Liver (tissue), 9 donors: Measurements from ENCODE around the gene MIER3. TPM values are rescaled to one million over a fixed set of nuclear protein-coding genes. Genes with fewer than 3 reads are reported as not detected.

Source experiments
- DNase-seq: peaks from one replicate; pipeline ENCODE4 v3.0.0-alpha.2; 2017; ENCODE audit warnings: low spot score
- H3K27ac ChIP-seq, 2 donors: one replicate each; pipeline ENCODE4 v1.7.0; 2013; ENCODE audit warnings: inconsistent platforms in 2 of 2, low read length in 2 of 2, control low read depth in 1 of 2, low read depth in 1 of 2, mild to moderate bottlenecking in 1 of 2
- H3K27me3 ChIP-seq, 4 donors: one replicate each; pipeline versions ENCODE4 v1.6.1 to v1.7.0; 2013; ENCODE audit warnings: low read length in 3 of 4, inconsistent platforms in 1 of 4, mild to moderate bottlenecking in 1 of 4, moderate library complexity in 1 of 4; ENCODE audit not compliant: control insufficient read depth in 4 of 4, insufficient read depth in 4 of 4
- H3K36me3 ChIP-seq, 4 donors: one replicate each; pipeline versions ENCODE4 v1.6.1 to v1.7.0; 2013; ENCODE audit warnings: low read length in 3 of 4, mild to moderate bottlenecking in 3 of 4, low read depth in 1 of 4, moderate library complexity in 1 of 4; ENCODE audit not compliant: control insufficient read depth in 4 of 4, insufficient read depth in 3 of 4
- H3K4me1 ChIP-seq, 4 donors: one replicate each; pipeline versions ENCODE4 v1.6.1 to v1.7.0; 2013; ENCODE audit warnings: low read length in 3 of 4, mild to moderate bottlenecking in 3 of 4, moderate library complexity in 1 of 4; ENCODE audit not compliant: control insufficient read depth in 4 of 4, insufficient read depth in 4 of 4
- H3K4me3 ChIP-seq, 3 donors: one replicate each; pipeline versions ENCODE4 v1.6.1 to v1.7.0; 2013; ENCODE audit warnings: low read length in 3 of 3, control low read depth in 1 of 3, low read depth in 1 of 3, mild to moderate bottlenecking in 1 of 3
- H3K9ac ChIP-seq, 2 donors: one replicate each; pipeline ENCODE4 v1.7.0; 2013; ENCODE audit warnings: low read length in 2 of 2, mild to moderate bottlenecking in 2 of 2, moderate library complexity in 2 of 2, control low read depth in 1 of 2, low read depth in 1 of 2
- H3K9me3 ChIP-seq, 4 donors: one replicate each; pipeline versions ENCODE4 v1.6.1 to v1.7.0; 2013; ENCODE audit warnings: low read length in 3 of 4; ENCODE audit not compliant: control insufficient read depth in 4 of 4
- ATF3 ChIP-seq: IDR thresholded peaks from 2 replicates; pipeline ENCODE4 v1.6.1; 2016; ENCODE audit warnings: antibody characterized with exemption
- CTCF ChIP-seq: fragments of 150-350 bp; IDR thresholded peaks from 2 replicates; pipeline ENCODE4 v1.5.1; 2017; ENCODE audit warnings: improper control_type of control experiment, low read depth, low read length; ENCODE audit not compliant: missing input control
- EGR1 ChIP-seq, 2 donors: IDR thresholded peaks; 2 replicates each; pipeline ENCODE4 v1.6.1; 2016 to 2018; ENCODE audit warnings: antibody characterized with exemption in 2 of 2, low read depth in 2 of 2
- FOXA1 ChIP-seq: IDR thresholded peaks from 2 replicates; pipeline ENCODE4 v1.6.1; 2016; ENCODE audit warnings: antibody characterized with exemption
- FOXA2 ChIP-seq: IDR thresholded peaks from 2 replicates; pipeline ENCODE4 v1.6.1; 2016; ENCODE audit warnings: antibody characterized with exemption
- GABPA ChIP-seq, 2 donors: IDR thresholded peaks in 1 of 2; conservative IDR thresholded peaks in 1 of 2; 2 replicates each; pipeline ENCODE4 v1.6.1; 2016; ENCODE audit warnings: antibody characterized with exemption in 2 of 2, mild to moderate bottlenecking in 1 of 2, moderate library complexity in 1 of 2
- HNF4A ChIP-seq, 2 donors: conservative IDR thresholded peaks; 2 replicates each; pipeline ENCODE4 v1.6.1; 2016; ENCODE audit warnings: antibody characterized with exemption in 2 of 2, mild to moderate bottlenecking in 2 of 2
- HNF4G ChIP-seq: IDR thresholded peaks from 2 replicates; pipeline ENCODE4 v1.6.1; 2016; ENCODE audit warnings: antibody characterized with exemption
- JUND ChIP-seq, 2 donors: IDR thresholded peaks; 2 replicates each; pipeline ENCODE4 v1.6.1; 2016; ENCODE audit warnings: antibody characterized with exemption in 2 of 2
- NR2F2 ChIP-seq: IDR thresholded peaks from 2 replicates; pipeline ENCODE4 v1.6.1; 2016; ENCODE audit warnings: antibody characterized with exemption
- RAD21 ChIP-seq, 2 donors: IDR thresholded peaks; 2 replicates each; pipeline ENCODE4 v1.6.1; 2016; ENCODE audit warnings: antibody characterized with exemption in 2 of 2, mild to moderate bottlenecking in 2 of 2
- REST ChIP-seq: IDR thresholded peaks from 2 replicates; pipeline ENCODE4 v1.6.1; 2016; ENCODE audit warnings: antibody characterized with exemption, mild to moderate bottlenecking
- RXRA ChIP-seq, 2 donors: IDR thresholded peaks; 2 replicates each; pipeline ENCODE4 v1.6.1; 2017 to 2018; ENCODE audit warnings: antibody characterized with exemption in 2 of 2, mild to moderate bottlenecking in 1 of 2
- SP1 ChIP-seq: IDR thresholded peaks from 2 replicates; pipeline ENCODE4 v1.6.1; 2018; ENCODE audit warnings: antibody characterized with exemption, mild to moderate bottlenecking
- TAF1 ChIP-seq: conservative IDR thresholded peaks from 2 replicates; pipeline ENCODE4 v1.6.1; 2016; ENCODE audit warnings: antibody characterized with exemption, mild to moderate bottlenecking
- YY1 ChIP-seq: IDR thresholded peaks from 2 replicates; pipeline ENCODE4 v1.6.1; 2016; ENCODE audit warnings: antibody characterized with exemption, mild to moderate bottlenecking
- ZBTB33 ChIP-seq: IDR thresholded peaks from 2 replicates; pipeline ENCODE4 v1.6.1; 2016; ENCODE audit warnings: antibody characterized with exemption
- WGBS: extraction: QIAGEN DNeasy Blood & Tissue Kit; methylation state at CpG from one replicate; pipeline ENCODE4 v1.1.7; 2013; 5-methylcytosine and 5-hydroxymethylcytosine counted together
- polyA plus RNA-seq, 2 donors: library from polyadenylated mRNA; stranded (reverse) in 1 of 2; unstranded in 1 of 2; fragments of 200-250 nt in 1 of 2; fragments of >200 nt in 1 of 2; fragmentation: Nextera tagmentation in 1 of 2; extraction: Ambion mirVana in 1 of 2; gene quantifications; one replicate each; pipeline versions ENCODE4 v1.2.1 to v1.2.3, GENCODE V29; 2013 to 2015
- total RNA-seq, 2 donors: library from RNA; depleted of rRNA; stranded (reverse); fragments of >200 nt; gene quantifications; one replicate each; pipeline ENCODE4 v1.2.3, GENCODE V29; 2014
- TF ChIP-seq, protein P1 (sequence below): IDR thresholded peaks from 2 replicates; pipeline ENCODE4 v1.6.1; 2016; ENCODE audit warnings: antibody characterized with exemption
- donor health status: healthy.
- donor health status: healthy.
- donor health status: healthy.
- donor health status: healthy.
- donor health status: healthy.

The MIER3 gene
- total and polyA plus RNA-seq, 4 donors: 4.1 to 15.5 (median 8.1) TPM

GRCh38 chr5:56985936-56986625, 34.2 kb upstream of the MIER3 start:
- Histone ChIP-seq H3K9ac (no peak overlapping the region), H3K4me3 (no peak overlapping the region), H3K4me1 (no peaks in the 10 kb centered on the region), H3K36me3 (no peaks in the 10 kb centered on the region), H3K9me3 (no peaks in the 10 kb centered on the region), H3K27ac (no peak overlapping the region), H3K27me3 (no peaks in the 10 kb centered on the region)
- DNase-seq: no peak
- 66% methylated on average over 3 of the region's 3 CpGs for WGBS
- TF ChIP-seq TAF1: no peak
- no peak for TF ChIP-seq HNF4G
- no peak for TF ChIP-seq FOXA2
- TF ChIP-seq HNF4A (conservative IDR thresholded peaks at IDR 0.05): no peak
- TF ChIP-seq EGR1 (IDR thresholded peaks at IDR 0.05; ENCODE audit: low read depth in 2 of 2): no peak
- TF ChIP-seq SP1: no peak
- TF ChIP-seq RXRA (IDR thresholded peaks at IDR 0.05): no peak
- TF ChIP-seq ATF3: no peak
- TF ChIP-seq FOXA1: no peak
- TF ChIP-seq CTCF: no peak
- TF ChIP-seq RAD21 (IDR thresholded peaks at IDR 0.05): no peak
- no peak for TF ChIP-seq REST
- TF ChIP-seq, protein P1, sequence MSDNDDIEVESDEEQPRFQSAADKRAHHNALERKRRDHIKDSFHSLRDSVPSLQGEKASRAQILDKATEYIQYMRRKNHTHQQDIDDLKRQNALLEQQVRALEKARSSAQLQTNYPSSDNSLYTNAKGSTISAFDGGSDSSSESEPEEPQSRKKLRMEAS: no peak
- TF ChIP-seq GABPA (IDR thresholded peaks at IDR 0.05 in 1 of 2, conservative IDR thresholded peaks at IDR 0.05 in 1 of 2): no peak
- TF ChIP-seq JUND (IDR thresholded peaks at IDR 0.05): no peak
- no peak for TF ChIP-seq NR2F2
- TF ChIP-seq ZBTB33: no peak
- TF ChIP-seq YY1: no peak
